SK-N-SH (cell line): Measurements from ENCODE around the gene TMEM14C.

ENCODE experiments used
- ELF1 ChIP-seq: IDR thresholded peaks from 2 replicates; pipeline ENCODE4 v1.4.0; 2012
- EP300 ChIP-seq, 2 experiments: IDR thresholded peaks; 2 replicates each; pipeline versions ENCODE4 v1.4.0 to v1.6.1; 2012; ENCODE audit warnings: borderline replicate concordance in 1 of 2, low read depth in 1 of 2, low read length in 1 of 2
- JUND ChIP-seq: IDR thresholded peaks from 2 replicates; pipeline ENCODE4 v1.4.0; 2012
- MEF2A ChIP-seq: IDR thresholded peaks from 2 replicates; pipeline ENCODE4 v1.4.0; 2012; ENCODE audit warnings: low read depth, borderline replicate concordance
- NRF1 ChIP-seq: IDR thresholded peaks from 2 replicates; pipeline ENCODE4 v1.6.1; 2012; ENCODE audit warnings: low read depth, mild to moderate bottlenecking, low read length
- REST ChIP-seq: IDR thresholded peaks from 2 replicates; pipeline ENCODE4 v1.6.1; 2012; ENCODE audit warnings: mild to moderate bottlenecking, low read depth, low read length, moderate library complexity
- RFX5 ChIP-seq: IDR thresholded peaks from 2 replicates; pipeline ENCODE4 v1.6.1; 2012; ENCODE audit warnings: mild to moderate bottlenecking, improper control_type of control experiment, low read length
- SMC3 ChIP-seq: IDR thresholded peaks from 2 replicates; pipeline ENCODE4 v1.6.1; 2012; ENCODE audit warnings: low read depth, low read length, improper control_type of control experiment
- TAF1 ChIP-seq: IDR thresholded peaks from 2 replicates; pipeline ENCODE4 v1.6.1; 2012; ENCODE audit warnings: low read depth, mild to moderate bottlenecking, low read length, moderate library complexity, borderline replicate concordance
- USF2 ChIP-seq: fragments of 150-350 bp; IDR thresholded peaks from 2 replicates; pipeline ENCODE4 v1.6.1; 2017; ENCODE audit warnings: antibody characterized with exemption, low read length, low read depth, borderline replicate concordance
- TF ChIP-seq, protein P1 (sequence below): fragments of 200-600 bp; sonication (generic); IDR thresholded peaks from 2 replicates; pipeline ENCODE4 v1.6.1; 2017; ENCODE audit warnings: antibody characterized with exemption, mild to moderate bottlenecking, moderate library complexity
- TF ChIP-seq, protein P2 (sequence below): IDR thresholded peaks from 2 replicates; pipeline ENCODE4 v1.4.0; 2012; ENCODE audit warnings: low read depth

DNA sequence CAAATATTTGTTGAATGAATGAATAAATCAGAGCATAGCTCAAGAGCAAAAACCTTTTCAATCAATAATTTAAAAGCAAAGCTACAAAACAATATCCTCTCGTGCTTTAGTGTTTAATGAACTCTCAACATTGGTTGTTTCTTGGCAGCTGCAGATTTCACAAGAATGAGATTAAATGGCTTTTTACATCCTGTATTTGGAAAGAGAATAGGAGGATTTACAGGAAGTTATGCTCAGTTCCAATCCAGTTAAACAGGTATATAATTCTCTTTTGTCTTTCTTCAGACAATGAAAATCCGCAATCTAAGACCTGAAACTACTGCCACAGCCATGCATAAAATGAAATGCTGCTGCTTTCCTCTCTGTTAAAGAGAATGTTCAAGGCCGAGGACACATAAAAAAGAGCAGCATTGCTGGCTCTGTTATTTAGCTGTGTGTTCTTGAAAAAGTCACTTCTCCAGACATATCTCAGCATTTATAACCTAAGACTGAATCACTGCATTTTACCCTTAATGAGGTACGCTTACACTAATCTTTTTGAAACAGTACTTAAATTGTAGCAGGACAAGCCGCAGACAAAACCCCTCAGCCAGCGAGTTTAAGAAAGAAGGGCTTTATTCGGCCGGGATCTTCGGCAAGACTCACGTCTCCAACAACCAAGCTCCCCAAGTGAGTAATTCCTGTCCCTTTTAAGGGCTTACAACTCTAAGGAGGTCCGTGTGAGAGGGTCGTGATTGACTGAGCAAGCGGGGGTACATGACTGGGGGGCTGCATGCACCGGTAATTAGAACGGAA is 32.0 kb upstream of the TMEM14C start:
- TF ChIP-seq USF2 (no peak), RFX5 (no peak), MEF2A (no peak), REST (no peak), EP300 (IDR thresholded peaks at IDR 0.05; ENCODE audit: borderline replicate concordance in 1 of 2, low read depth in 1 of 2, low read length in 1 of 2) (no peak), JUND (no peak), ELF1 (no peak), SMC3 (no peak), TAF1 (no peak), NRF1 (no peak)
- TF ChIP-seq, protein P1, sequence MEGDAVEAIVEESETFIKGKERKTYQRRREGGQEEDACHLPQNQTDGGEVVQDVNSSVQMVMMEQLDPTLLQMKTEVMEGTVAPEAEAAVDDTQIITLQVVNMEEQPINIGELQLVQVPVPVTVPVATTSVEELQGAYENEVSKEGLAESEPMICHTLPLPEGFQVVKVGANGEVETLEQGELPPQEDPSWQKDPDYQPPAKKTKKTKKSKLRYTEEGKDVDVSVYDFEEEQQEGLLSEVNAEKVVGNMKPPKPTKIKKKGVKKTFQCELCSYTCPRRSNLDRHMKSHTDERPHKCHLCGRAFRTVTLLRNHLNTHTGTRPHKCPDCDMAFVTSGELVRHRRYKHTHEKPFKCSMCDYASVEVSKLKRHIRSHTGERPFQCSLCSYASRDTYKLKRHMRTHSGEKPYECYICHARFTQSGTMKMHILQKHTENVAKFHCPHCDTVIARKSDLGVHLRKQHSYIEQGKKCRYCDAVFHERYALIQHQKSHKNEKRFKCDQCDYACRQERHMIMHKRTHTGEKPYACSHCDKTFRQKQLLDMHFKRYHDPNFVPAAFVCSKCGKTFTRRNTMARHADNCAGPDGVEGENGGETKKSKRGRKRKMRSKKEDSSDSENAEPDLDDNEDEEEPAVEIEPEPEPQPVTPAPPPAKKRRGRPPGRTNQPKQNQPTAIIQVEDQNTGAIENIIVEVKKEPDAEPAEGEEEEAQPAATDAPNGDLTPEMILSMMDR = no peak
- TF ChIP-seq, protein P2, sequence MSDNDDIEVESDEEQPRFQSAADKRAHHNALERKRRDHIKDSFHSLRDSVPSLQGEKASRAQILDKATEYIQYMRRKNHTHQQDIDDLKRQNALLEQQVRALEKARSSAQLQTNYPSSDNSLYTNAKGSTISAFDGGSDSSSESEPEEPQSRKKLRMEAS = no peak
